WTC11 (cell line): ENCODE measurements around the gene RAI14. TPM values are rescaled to one million over a fixed set of nuclear protein-coding genes. Genes with fewer than 3 reads are reported as not detected.

Experiments
- ATAC-seq: fragments of 200-7000 bp; cut with Tn5 transposase; 2 replicates; pipeline ENCODE4 v1.10.0; 2021; ENCODE audit warnings: mild to moderate bottlenecking, moderate library complexity
- CTCF ChIA-PET: fragments of 300-600 bp; sonication (Branson Sonifier 250); formaldehyde crosslinking; loops from one replicate; lab custom pipeline; 2021; ENCODE audit warnings: antibody characterized with exemption; lab: Charles Lee
- POLR2A ChIA-PET: fragments of 350-600 bp; sonication (Branson Sonifier 250); formaldehyde crosslinking; loops from one replicate; lab custom pipeline; 2021; ENCODE audit warnings: antibody characterized with exemption; lab: Charles Lee
- DNase-seq: peaks from one replicate; pipeline ENCODE4 v3.0.0; 2021; ENCODE audit warnings: low spot score
- H3K27ac Mint-ChIP-seq: 2 replicates; pipeline ENCODE4 v1.8.0; 2021; ENCODE audit warnings: mixed read lengths
- H3K27me3 Mint-ChIP-seq: 2 replicates; pipeline ENCODE4 v1.8.0; 2021; ENCODE audit warnings: low read depth, mild to moderate bottlenecking, moderate library complexity, mixed read lengths
- H3K36me3 Mint-ChIP-seq: 2 replicates; pipeline ENCODE4 v1.8.0; 2021; ENCODE audit warnings: mixed read lengths
- H3K4me1 Mint-ChIP-seq: 2 replicates; pipeline ENCODE4 v1.8.0; 2022; ENCODE audit warnings: mixed read lengths
- H3K4me3 Mint-ChIP-seq: 2 replicates; pipeline ENCODE4 v1.8.0; 2021; ENCODE audit warnings: mild to moderate bottlenecking, moderate library complexity, mixed read lengths
- H3K9me3 Mint-ChIP-seq: 2 replicates; pipeline ENCODE4 v1.8.0; 2021; ENCODE audit warnings: mixed read lengths
- ATF2 ChIP-seq: sonication (generic); formaldehyde crosslinking; IDR thresholded peaks from 2 replicates; pipeline ENCODE4 v1.8.1; 2022; ENCODE audit warnings: low read depth, missing genetic modification reagents, borderline replicate concordance
- CREM ChIP-seq: sonication (generic); formaldehyde crosslinking; IDR thresholded peaks from 2 replicates; pipeline ENCODE4 v1.8.1; 2022; ENCODE audit warnings: mild to moderate bottlenecking, missing genetic modification reagents, moderate library complexity
- GABPB1 ChIP-seq: sonication (generic); formaldehyde crosslinking; IDR thresholded peaks from 2 replicates; pipeline ENCODE4 v1.8.1; 2023; ENCODE audit warnings: mild to moderate bottlenecking, missing genetic modification reagents
- GTF2I ChIP-seq: fragments of 250-450 bp; sonication (Bioruptor Pico); conservative IDR thresholded peaks from 2 replicates; pipeline ENCODE4 v1.4.0; 2021; ENCODE audit warnings: mild to moderate bottlenecking
- HMGA2 ChIP-seq: fragments of 250-450 bp; sonication (Bioruptor Pico); IDR thresholded peaks from 2 replicates; pipeline ENCODE4 v1.4.0; 2021; ENCODE audit warnings: mild to moderate bottlenecking, moderate library complexity
- IRF2 ChIP-seq: sonication (generic); formaldehyde crosslinking; IDR thresholded peaks from 2 replicates; pipeline ENCODE4 v1.8.0; 2022; ENCODE audit warnings: low read depth, missing genetic modification reagents, borderline replicate concordance
- KAT7 ChIP-seq: sonication (generic); formaldehyde crosslinking; IDR thresholded peaks from 2 replicates; pipeline ENCODE4 v1.8.1; 2023; ENCODE audit warnings: missing genetic modification reagents, mild to moderate bottlenecking, borderline replicate concordance
- NFYB ChIP-seq: sonication (generic); formaldehyde crosslinking; conservative IDR thresholded peaks from 2 replicates; pipeline ENCODE4 v1.8.0; 2022; ENCODE audit warnings: low read depth, missing genetic modification reagents
- NR1H2 ChIP-seq: sonication (generic); formaldehyde crosslinking; IDR thresholded peaks from 2 replicates; pipeline ENCODE4 v1.9.0; 2021; ENCODE audit warnings: mild to moderate bottlenecking, moderate library complexity, missing genetic modification reagents
- PREB ChIP-seq: sonication (generic); formaldehyde crosslinking; IDR thresholded peaks from 2 replicates; pipeline ENCODE4 v1.8.1; 2022; ENCODE audit warnings: mild to moderate bottlenecking, missing genetic modification reagents, moderate library complexity, borderline replicate concordance
- SOX15 ChIP-seq: fragments of 250-450 bp; sonication (Bioruptor Pico); IDR thresholded peaks from 2 replicates; pipeline ENCODE4 v1.9.0; 2021; ENCODE audit warnings: mild to moderate bottlenecking
- USF2 ChIP-seq: sonication (generic); formaldehyde crosslinking; IDR thresholded peaks from 2 replicates; pipeline ENCODE4 v1.8.1; 2023; ENCODE audit warnings: mild to moderate bottlenecking, missing genetic modification reagents, moderate library complexity
- ZNF121 ChIP-seq: sonication (generic); formaldehyde crosslinking; IDR thresholded peaks from 2 replicates; pipeline ENCODE4 v1.8.0; 2023; ENCODE audit warnings: missing genetic modification reagents
- ZNF532 ChIP-seq: fragments of 250-450 bp; sonication (Bioruptor Pico); IDR thresholded peaks from 2 replicates; pipeline ENCODE4 v1.9.0; 2021; ENCODE audit warnings: mild to moderate bottlenecking, borderline replicate concordance
- total RNA-seq: library from RNA; stranded (reverse); gene quantifications from 3 replicates; pipeline ENCODE4 v1.2.3, GENCODE V29; 2021
- TF ChIP-seq, protein P1 (sequence below): sonication (generic); formaldehyde crosslinking; conservative IDR thresholded peaks from 2 replicates; pipeline ENCODE4 v1.8.1; 2023; ENCODE audit warnings: mild to moderate bottlenecking, low read depth, missing genetic modification reagents, moderate library complexity
- TF ChIP-seq, protein P2 (sequence below): sonication (generic); formaldehyde crosslinking; IDR thresholded peaks from 2 replicates; pipeline ENCODE4 v1.8.0; 2022; ENCODE audit warnings: missing genetic modification reagents
- TF ChIP-seq, protein P3 (sequence below): sonication (generic); formaldehyde crosslinking; IDR thresholded peaks from 2 replicates; pipeline ENCODE4 v1.8.0; 2022; ENCODE audit warnings: mild to moderate bottlenecking, missing genetic modification reagents
- TF ChIP-seq, protein P4 (sequence below): sonication (generic); formaldehyde crosslinking; IDR thresholded peaks from 2 replicates; pipeline ENCODE4 v1.8.1; 2023; ENCODE audit warnings: mild to moderate bottlenecking, moderate library complexity, missing genetic modification reagents

RAI14 gene
- total RNA-seq, 1 experiment from 2014 or later: 185 TPM

DNA sequence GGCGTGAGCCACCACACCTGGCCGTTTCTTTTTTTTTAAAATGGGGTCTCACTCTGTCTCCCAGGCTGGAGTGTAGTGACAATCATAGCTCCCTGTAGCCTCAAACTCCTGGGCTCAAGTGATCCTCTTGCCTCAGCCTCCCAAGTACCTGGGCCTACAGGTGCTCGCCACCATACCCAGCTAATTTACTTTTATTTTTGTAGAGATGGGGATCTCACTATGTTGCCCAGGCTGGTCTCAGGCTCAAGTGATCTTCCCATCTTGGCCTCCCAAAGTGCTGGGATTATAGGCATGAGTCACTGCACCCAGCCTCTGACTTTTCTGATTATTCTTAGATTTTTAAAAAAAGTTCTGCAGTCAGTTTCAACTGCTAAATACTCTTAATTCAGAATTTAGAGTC, 21.3 kb downstream of the RAI14 start:
- Mint-ChIP-seq H3K27me3 (no peaks in the 10 kb centered on the region), H3K4me3 (no peak overlapping the region), H3K36me3 (peaks cover 12% of the 10 kb centered on the region; the same call in 1 of the 2 replicates), H3K9me3 (no peaks in the 10 kb centered on the region), H3K4me1 (peaks cover 63% of the 10 kb centered on the region), H3K27ac (no peak overlapping the region)
- no peak for DNase-seq
- ChIA-PET POLR2A (no interaction called here), CTCF (no interaction called here)
- TF ChIP-seq, protein P1, sequence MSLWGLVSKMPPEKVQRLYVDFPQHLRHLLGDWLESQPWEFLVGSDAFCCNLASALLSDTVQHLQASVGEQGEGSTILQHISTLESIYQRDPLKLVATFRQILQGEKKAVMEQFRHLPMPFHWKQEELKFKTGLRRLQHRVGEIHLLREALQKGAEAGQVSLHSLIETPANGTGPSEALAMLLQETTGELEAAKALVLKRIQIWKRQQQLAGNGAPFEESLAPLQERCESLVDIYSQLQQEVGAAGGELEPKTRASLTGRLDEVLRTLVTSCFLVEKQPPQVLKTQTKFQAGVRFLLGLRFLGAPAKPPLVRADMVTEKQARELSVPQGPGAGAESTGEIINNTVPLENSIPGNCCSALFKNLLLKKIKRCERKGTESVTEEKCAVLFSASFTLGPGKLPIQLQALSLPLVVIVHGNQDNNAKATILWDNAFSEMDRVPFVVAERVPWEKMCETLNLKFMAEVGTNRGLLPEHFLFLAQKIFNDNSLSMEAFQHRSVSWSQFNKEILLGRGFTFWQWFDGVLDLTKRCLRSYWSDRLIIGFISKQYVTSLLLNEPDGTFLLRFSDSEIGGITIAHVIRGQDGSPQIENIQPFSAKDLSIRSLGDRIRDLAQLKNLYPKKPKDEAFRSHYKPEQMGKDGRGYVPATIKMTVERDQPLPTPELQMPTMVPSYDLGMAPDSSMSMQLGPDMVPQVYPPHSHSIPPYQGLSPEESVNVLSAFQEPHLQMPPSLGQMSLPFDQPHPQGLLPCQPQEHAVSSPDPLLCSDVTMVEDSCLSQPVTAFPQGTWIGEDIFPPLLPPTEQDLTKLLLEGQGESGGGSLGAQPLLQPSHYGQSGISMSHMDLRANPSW: no peak
- TF ChIP-seq ZNF121: peak; percentile 27; the same call in 1 of the 2 replicates
- no peak for ATAC-seq

- Mint-ChIP-seq H3K36me3 (peaks cover 4% of the 10 kb centered on the region; the same call in 1 of the 2 replicates), H3K4me1 (peaks cover 75% of the 10 kb centered on the region), H3K27ac (0 out of 2 replicates have a peak overlapping the region, but pooled peaks have one; percentile 51), H3K27me3 (no peaks in the 10 kb centered on the region), H3K4me3 (no peak overlapping the region), H3K9me3 (no peaks in the 10 kb centered on the region)
- ChIA-PET CTCF (interaction anchor here (1.5 kb wide), 1 partner anchor 19 kb away, joined by 3 read pairs; no protein-coding TSS in a partner anchor), POLR2A (no interaction called here)
- no peak for DNase-seq
- ATAC-seq: 0 out of 2 replicates have a peak, but pooled peaks have one; percentile 19
- TF ChIP-seq KAT7 (CRISPR knock-in tag): no peak
- no peak for TF ChIP-seq GTF2I (CRISPR knock-in tag)
- no peak for TF ChIP-seq GABPB1 (CRISPR knock-in tag)
- no peak for TF ChIP-seq HMGA2 (CRISPR knock-in tag)
- TF ChIP-seq IRF2 (CRISPR knock-in tag): no peak
- TF ChIP-seq NFYB: no peak
- no peak for TF ChIP-seq USF2 (CRISPR knock-in tag)
- TF ChIP-seq, protein P2, sequence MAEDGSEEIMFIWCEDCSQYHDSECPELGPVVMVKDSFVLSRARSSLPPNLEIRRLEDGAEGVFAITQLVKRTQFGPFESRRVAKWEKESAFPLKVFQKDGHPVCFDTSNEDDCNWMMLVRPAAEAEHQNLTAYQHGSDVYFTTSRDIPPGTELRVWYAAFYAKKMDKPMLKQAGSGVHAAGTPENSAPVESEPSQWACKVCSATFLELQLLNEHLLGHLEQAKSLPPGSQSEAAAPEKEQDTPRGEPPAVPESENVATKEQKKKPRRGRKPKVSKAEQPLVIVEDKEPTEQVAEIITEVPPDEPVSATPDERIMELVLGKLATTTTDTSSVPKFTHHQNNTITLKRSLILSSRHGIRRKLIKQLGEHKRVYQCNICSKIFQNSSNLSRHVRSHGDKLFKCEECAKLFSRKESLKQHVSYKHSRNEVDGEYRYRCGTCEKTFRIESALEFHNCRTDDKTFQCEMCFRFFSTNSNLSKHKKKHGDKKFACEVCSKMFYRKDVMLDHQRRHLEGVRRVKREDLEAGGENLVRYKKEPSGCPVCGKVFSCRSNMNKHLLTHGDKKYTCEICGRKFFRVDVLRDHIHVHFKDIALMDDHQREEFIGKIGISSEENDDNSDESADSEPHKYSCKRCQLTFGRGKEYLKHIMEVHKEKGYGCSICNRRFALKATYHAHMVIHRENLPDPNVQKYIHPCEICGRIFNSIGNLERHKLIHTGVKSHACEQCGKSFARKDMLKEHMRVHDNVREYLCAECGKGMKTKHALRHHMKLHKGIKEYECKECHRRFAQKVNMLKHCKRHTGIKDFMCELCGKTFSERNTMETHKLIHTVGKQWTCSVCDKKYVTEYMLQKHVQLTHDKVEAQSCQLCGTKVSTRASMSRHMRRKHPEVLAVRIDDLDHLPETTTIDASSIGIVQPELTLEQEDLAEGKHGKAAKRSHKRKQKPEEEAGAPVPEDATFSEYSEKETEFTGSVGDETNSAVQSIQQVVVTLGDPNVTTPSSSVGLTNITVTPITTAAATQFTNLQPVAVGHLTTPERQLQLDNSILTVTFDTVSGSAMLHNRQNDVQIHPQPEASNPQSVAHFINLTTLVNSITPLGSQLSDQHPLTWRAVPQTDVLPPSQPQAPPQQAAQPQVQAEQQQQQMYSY: no peak
- no peak for TF ChIP-seq ZNF121
- TF ChIP-seq SOX15: no peak
- TF ChIP-seq PREB (CRISPR knock-in tag): no peak
- no peak for TF ChIP-seq ZNF532 (CRISPR knock-in tag)
- no peak for TF ChIP-seq CREM
- TF ChIP-seq ATF2: no peak
- no peak for TF ChIP-seq NR1H2
- TF ChIP-seq, protein P3, sequence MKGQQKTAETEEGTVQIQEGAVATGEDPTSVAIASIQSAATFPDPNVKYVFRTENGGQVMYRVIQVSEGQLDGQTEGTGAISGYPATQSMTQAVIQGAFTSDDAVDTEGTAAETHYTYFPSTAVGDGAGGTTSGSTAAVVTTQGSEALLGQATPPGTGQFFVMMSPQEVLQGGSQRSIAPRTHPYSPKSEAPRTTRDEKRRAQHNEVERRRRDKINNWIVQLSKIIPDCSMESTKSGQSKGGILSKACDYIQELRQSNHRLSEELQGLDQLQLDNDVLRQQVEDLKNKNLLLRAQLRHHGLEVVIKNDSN (CRISPR knock-in tag): no peak
- TF ChIP-seq, protein P4, sequence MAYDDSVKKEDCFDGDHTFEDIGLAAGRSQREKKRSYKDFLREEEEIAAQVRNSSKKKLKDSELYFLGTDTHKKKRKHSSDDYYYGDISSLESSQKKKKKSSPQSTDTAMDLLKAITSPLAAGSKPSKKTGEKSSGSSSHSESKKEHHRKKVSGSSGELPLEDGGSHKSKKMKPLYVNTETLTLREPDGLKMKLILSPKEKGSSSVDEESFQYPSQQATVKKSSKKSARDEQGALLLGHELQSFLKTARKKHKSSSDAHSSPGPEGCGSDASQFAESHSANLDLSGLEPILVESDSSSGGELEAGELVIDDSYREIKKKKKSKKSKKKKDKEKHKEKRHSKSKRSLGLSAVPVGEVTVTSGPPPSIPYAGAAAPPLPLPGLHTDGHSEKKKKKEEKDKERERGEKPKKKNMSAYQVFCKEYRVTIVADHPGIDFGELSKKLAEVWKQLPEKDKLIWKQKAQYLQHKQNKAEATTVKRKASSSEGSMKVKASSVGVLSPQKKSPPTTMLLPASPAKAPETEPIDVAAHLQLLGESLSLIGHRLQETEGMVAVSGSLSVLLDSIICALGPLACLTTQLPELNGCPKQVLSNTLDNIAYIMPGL (CRISPR knock-in tag): no peak
Observed at GRCh38 chr5:34680896-34681295, 24.8 kb downstream of the RAI14 start.
